NK-92 treated with Interleukin-12 subunit alpha and Interleukin-12 subunit beta, amount 100 ng/mL, for 24 hours (cell line): ENCODE results near the gene FOXJ2.
"Not testable (repeated sequence)": the region's sequence is repeated elsewhere in the genome, so short reads cannot be mapped to it uniquely, and the experiment has no call there.

ENCODE experiments used
- DNase-seq: peaks from one replicate; lab custom pipeline; 2025; lab: John Stamatoyannopoulos, UW

The FOXJ2 gene

GRCh38 chr12:8065991-8066594, 33.6 kb downstream of the FOXJ2 start, which contains the start of gene C3AR1:
TSS of gene C3AR1 (minus strand) at chr12:8066359. CDS start at chr12:8060185, 6,174 bp downstream.
- DNase-seq = no peak

GRCh38 chr12:8069582-8069981, 37.1 kb downstream of the FOXJ2 start:
- DNase-seq = no peak

- DNase-seq = not testable (repeated sequence)
Measured at GRCh38 chr12:8071820-8072219, 39.3 kb downstream of the FOXJ2 start.

- DNase-seq = no peak
Measured at GRCh38 chr12:8075935-8076334, 43.4 kb downstream of the FOXJ2 start.

GRCh38 chr12:8076366-8076765, 43.9 kb downstream of the FOXJ2 start:
- DNase-seq = no peak

GRCh38 chr12:8077207-8077606, 44.7 kb downstream of the FOXJ2 start:
- DNase-seq = no peak

GRCh38 chr12:8078398-8078797, 45.9 kb downstream of the FOXJ2 start:
- DNase-seq = no peak

- no peak for DNase-seq
Measured at GRCh38 chr12:8078916-8079315, 46.4 kb downstream of the FOXJ2 start.

- no peak for DNase-seq
Measured at GRCh38 chr12:8080120-8080519, 47.6 kb downstream of the FOXJ2 start.

- no peak for DNase-seq
Measured at GRCh38 chr12:8081251-8081920, 48.9 kb downstream of the FOXJ2 start.

GRCh38 chr12:8082808-8083100, 50.2 kb downstream of the FOXJ2 start:
- no peak for DNase-seq

GRCh38 chr12:8084351-8084750, 51.8 kb downstream of the FOXJ2 start:
- DNase-seq = not testable (repeated sequence)

GRCh38 chr12:8087666-8088065, 55.1 kb downstream of the FOXJ2 start:
- DNase-seq = no peak

GRCh38 chr12:8088574-8088973, 56.1 kb downstream of the FOXJ2 start:
- DNase-seq = no peak

GRCh38 chr12:8089277-8089676, 56.8 kb downstream of the FOXJ2 start:
- DNase-seq = not testable (repeated sequence)

- no peak for DNase-seq
Measured at GRCh38 chr12:8089716-8090115, 57.2 kb downstream of the FOXJ2 start.

GRCh38 chr12:8093291-8093690, 60.8 kb downstream of the FOXJ2 start:
- no peak for DNase-seq

- no peak for DNase-seq
Measured at GRCh38 chr12:8096281-8096915, 63.9 kb downstream of the FOXJ2 start.

GRCh38 chr12:8099235-8099634, 66.7 kb downstream of the FOXJ2 start:
- no peak for DNase-seq
